GM19452 (cell line): ENCODE data around the gene SET.
"Not testable (repeated sequence)": the region's sequence is repeated elsewhere in the genome, so short reads cannot be mapped to it uniquely, and the experiment has no call there.

Experiments used
- ATAC-seq: cut with Tn5 transposase; IDR thresholded peaks from one replicate; pipeline ENCODE4 v1.9.1; 2021; ENCODE audit not compliant: unreplicated experiment

The SET gene

DNA sequence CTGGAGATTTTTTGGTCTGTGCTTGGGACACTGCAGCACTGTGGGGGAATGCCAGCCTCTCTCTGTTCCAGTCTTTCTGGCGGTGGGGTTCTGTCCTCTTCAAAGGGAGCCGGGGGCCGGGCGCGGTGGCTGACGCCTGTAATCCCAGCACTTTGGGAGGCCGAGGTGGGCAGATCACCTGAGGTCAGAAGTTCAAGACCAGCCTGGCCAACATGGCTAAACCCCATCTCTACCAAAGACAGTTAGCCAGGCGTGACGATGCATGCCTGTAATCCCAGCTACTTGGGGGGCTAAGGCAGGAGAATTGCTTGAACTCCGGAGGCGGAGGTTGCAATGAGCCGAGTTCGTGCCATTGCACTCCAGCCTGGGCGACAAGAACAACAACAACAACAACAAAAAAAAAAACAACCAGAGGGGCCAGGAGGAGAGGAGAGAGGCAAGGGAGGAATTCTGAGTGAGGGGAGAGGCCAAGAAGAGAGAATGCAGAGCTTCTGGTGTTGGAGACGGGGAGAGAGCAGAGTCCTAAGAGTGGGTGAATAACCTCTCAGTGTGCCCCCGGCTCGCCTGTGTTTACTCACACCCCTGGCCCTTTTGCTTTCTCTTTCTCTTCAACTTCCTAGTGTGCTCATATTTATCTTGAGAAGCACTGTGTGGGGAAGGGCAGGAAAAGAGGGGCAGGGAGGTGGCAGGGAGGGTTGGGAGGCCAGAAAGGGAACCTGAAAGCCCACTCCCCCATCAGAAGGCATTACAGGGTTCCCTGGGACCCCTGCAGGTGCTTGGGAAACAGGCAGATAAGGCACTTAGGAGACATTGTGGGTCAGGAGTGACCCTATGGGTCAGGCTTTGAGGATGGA, 3.2 kb upstream of the SET start:
- ATAC-seq = no peak

DNA sequence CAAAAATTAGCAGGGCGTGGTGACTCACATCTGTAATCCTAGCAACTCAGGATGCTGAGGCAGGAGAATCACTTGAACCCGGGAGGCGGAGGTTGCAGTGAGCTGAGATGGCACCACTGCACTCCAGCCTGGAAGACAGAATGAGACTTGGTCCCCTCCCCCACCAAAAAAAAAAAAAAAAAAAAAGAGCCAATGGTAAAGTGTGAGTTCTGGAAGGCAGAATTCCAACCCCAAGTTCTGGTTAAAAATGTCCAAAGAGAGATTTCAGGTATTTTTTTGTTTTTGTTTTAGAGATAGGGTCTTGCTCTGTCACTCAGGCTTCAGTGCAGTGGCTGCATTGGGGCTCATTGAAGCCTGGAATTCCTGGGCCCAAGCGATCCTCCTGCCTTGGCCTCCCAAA, 1.6 kb upstream of the SET start:
- no peak for ATAC-seq

DNA sequence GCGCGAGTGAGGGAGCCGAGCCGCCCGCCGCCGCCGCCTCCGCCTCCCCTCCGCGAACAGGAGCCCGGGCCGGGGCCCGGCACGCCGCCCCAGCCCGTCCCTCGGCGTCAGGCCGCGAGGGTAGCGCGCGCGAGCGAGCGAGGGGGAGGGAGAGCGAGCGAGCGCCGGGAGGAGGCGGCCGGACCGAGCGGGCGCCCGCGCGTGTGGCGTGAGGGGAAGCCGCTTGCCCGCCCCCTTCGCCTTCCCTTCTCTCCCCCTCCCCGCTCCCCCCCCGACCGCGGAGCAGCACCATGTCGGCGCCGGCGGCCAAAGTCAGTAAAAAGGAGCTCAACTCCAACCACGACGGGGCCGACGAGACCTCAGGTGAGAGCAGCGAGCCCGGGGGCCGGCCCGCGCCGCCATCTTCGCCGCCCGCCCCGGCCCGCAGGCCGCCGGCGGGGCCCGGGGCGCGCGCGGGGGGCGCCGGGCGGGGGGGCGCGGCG, 312 bp downstream of the SET start:
- peak; percentile 18 for ATAC-seq

DNA sequence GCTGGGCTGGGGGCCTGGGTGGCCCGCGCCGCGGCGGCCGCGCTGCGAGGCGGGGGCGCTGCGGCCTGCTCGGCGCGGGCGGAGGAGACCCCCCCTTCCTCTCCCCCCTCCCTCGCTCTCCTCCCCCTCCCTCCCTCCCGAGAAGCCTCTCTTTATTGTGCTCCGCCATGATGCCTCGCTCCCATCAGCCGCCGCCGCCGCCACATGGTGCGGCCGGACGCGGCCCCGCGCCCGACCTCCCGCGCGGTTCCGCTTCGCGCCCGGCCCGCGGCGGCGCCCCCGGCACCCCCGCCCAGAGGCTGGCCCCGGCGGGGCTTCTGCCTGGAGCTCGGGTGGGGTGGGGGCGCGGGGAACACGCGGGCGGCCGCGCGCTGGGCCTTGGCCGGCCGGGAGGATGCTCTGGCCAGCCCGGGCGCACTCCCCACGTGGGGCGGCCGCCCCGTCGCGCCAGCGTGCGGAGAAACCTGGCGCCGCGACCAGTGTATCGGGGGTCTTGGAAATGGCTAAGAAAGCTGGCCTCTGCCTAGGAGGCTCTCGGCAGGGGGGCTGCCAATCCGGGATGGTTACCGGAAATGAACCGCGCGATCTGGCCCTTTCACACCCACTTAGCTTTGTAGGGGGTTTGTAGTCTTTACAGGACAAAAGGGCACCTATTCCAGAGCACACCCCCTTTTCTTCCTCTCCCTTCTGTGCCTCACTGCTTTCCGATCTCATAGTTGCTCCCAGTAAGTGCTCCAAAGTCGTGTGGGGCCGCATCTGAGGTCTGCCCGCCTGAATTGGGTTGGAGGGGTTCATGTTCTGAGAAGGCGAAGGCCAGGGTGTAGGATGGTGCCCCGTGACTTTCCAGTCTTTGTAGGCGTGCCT, 1.0 kb downstream of the SET start:
- no peak for ATAC-seq

DNA sequence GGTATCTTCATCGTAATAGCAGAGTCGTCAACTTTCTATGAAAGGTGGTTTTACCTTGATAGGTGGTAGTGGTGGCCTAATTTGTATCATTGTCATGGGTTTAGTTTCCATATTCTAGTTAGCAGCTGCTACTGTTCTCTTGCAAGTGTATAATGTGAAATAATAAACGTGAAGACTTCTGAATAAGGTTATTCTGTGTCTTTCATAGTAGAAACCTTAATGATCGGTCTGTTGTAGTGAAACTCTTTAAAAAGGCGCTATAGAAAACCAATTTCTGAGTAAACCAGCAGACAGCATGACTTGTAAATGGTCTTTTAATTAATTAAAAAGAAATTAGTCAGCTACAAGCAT, 1.6 kb downstream of the SET start:
- ATAC-seq = no peak

DNA sequence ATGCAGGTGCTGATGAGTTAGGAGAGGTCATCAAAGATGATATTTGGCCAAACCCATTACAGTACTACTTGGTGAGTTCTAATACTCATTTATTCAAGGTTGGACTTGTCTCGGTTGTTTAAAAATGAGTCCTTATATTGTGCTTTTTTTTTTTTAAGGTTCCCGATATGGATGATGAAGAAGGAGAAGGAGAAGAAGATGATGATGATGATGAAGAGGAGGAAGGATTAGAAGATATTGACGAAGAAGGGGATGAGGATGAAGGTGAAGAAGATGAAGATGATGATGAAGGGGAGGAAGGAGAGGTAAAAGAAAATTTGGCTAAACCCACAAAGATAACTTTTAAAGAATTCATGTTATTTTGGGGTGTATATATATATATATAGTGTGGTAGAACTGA, 4.7 kb downstream of the SET start:
- ATAC-seq = not testable (repeated sequence)

DNA sequence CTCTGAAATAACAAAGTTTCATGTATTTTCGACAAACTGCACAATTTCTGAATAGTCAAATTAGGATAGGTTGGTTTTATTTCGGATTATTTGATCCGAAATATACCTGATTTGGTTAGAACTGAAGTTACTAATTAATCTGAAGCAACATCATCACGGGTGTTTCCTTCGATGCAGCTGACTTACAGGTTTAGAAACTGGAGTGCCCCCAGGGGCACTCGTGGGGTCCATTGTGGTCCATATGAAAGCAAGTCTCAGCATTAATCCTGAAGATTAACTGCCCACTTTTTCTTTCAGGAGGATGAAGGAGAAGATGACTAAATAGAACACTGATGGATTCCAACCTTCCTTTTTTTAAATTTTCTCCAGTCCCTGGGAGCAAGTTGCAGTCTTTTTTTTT, 5.3 kb downstream of the SET start:
- no peak for ATAC-seq

DNA sequence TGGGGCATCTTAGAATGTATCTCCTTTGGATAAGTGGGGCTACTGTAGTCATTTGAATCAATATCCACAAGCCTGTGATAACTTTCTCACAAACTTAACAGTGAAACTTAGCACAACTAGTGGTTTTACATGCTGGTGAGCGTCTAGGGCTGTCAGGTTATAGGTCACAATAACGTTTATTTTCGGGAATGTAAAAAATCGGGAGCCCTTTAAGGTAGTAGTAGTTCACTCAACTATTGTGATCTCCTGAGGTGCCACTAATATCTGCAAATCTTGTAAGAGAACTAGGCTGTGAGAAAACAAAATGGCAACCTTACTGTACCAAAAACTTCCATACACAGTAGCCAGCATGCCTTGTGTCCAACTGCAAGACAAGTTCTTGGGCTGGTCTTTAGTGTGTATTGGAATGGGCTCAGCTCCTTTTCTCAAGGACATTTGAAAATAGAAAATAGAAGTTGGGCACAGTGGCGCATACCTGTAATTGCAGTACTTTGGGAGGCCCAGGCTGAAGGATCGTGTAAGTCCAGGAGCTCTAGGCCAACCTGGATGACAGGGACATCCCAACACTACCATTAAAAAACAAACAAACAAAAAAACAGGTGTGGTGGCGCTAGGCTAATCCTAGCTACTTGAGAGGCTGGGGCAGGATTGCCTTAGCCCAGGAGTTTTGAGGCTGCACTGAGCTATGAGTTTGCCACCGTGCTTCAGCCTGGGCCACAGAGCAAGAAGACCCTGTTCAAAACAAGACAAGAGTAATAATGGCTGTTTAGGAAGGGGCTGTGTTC, 8.1 kb downstream of the SET start:
- no peak for ATAC-seq

DNA sequence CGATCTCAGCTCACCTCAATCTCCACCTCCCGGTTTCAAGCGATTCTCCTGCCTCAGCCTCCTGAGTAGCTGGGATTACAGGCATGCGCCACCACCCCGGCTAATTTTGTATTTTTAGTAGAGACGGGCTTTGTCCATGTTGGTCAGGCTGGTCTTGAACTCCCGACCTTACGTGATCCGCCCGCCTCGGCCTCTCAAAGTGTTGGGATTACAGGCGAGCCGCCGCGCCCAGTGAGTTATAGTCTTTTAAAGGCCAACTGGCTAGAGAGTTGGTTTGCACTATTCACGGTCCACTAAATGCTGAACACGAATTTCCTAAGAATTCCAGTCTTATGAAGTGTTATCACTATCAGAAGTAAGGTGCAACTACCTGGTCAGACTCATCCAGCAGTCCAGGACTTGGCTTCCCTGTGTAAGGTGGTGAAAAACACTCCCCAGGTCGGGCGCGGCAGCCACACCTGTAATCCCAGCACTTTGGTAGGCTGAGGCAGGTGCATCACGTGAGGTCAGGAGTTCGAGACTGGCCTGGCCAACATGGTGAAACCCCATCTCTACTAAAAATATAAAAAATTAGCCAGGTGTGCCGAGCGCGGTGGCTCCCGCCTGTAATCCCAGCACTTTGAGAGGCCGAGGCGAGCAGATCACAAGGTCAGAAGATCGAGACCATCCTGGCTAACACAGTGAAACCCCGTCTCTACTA, 10.2 kb downstream of the SET start:
- ATAC-seq = not testable (repeated sequence)

DNA sequence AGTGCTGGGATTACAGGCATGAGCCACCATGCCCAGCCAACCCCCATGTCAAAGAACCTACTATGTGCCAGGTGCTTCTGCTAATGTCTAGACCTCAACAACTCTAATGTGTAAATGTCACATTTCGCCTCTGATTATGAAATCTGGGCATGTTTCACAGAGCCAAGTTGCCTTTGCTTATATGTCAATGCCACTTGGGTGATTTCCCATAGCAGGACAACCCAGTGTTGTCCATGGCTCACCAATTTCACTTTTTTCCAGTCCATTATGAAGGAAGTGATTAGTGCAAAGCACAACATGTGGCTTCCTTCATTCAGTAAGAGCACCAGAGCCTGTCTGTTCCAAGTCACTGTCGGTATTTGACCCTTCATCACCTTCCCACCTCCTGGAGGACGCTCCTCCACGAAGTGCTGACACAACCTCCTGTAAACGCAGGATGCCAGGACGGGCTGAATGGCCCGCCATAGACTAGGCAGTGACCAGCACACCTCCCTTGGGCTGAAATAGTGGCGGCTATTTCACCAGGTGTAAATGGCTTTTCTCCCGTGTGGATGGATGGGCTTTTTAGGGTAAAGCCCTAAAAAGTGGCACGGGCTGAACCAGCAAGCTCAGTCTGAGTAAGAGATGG, 12.3 kb downstream of the SET start:
- no peak for ATAC-seq

DNA sequence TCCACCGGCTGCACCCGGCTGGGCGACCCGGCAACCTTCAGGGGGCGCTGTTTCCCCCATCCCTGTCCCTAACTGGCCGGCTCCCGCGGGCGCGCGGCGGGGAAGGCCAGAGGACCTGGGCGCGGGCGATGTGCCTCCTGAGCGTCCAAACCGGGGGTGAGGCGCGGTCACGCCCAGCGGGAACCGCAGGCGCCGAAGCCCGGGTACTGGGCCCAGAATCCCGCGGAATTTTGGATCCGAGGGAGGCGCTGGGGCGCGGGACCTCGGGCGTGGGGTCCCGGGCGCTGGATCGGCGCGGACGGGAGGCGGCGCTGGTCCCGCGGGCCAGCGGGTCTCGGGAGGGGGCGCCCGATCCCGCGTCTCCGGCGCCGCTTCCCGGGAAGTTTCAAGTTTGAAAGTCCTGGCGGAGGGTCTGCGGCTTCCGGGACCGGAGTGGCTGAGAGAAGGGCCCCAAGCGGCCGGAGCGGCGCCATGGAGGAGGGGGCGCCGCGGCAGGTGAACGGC, 13.5 kb downstream of the SET start, which contains the start of gene PKN3:
PKN3 (plus strand) TSS at position 59 of the 504 bp plus-strand sequence; CDS start at position 472, 413 bp downstream.
- peak; percentile 77 for ATAC-seq

DNA sequence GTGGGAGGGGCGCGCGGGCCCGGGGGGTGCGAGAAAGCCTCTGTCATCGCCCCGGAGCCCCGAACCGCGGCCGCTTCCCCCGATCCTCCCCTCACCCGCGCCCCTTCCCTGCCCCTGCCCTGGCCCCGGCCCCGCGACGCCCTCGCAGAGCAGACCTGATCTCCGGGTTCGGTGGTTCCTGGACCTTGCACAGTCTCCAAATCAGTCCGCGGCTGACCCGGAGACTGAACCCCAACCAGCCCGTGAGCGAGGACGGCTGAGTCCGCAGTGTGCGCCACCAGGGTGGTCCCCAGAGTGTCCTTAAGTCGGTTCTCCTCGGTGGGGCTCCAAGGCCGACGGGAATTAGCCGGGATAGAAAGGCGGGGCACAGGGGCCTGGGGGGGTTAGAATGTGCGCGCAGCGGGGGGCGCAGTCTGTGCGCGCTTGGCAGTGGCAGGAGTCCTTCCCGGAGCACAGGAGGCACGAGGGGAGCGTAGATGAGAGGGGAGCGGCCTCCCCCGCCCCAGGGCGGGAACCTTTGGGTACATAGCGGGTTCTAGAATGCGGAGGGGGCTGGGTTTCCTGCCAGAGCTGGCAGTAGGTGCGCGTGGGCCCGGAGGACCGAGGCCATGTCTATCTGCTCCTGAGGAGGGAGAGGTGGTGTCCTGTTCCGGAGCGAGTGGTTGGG, 14.1 kb downstream of the SET start:
- ATAC-seq = peak; percentile 25

DNA sequence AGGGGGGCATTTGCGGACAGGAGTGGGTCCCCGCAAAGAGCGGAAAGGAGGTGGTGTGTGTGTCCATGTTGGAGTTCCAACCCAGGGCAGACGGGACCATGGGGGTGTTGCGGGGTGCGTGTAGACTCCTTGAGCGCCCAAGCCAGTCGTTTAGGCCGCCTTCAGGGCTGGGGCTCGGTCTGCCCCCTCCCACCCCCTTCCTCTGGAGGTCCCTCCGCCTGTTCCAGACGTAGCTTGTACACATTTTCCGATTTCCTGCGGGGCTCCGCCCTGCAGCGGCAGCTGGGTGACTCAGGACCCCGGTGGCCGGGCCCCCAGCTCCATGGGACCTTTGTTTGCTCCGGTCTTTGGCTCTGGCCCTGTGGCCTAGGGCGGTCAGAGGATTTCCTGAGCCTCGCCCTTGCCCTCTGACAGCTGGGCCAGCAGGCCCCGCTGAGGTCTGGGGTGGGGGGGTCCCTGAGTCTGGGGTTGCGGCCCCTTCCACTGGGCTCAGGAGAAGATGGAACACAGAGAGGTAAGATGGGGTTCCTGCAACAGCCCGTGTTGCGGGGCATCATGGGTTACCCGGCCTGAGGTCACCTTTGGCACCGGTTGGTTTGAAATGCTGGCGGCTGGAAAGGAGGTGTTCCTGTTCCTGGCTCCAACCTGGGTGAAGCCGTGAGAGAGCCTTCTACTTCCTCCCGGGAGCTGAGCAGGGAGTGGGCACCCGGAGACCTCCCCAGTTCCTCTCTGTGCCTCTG, 14.8 kb downstream of the SET start:
- no peak for ATAC-seq

DNA sequence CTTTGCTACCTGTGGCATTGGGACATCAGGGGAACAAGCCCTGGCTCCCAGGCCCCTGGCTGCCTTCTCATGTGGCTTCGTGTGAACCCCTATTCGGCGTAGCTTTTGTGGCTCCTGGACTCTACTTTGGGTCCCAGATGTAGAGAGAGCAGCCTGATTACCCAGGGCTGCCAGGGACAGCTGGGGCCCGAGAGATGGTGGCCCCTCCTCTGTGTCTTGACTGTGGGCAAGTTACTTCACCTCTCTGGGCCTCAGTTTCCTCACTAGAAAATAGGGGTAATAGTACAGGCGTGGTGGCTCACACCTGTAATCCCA, 15.3 kb downstream of the SET start:
- no peak for ATAC-seq

DNA sequence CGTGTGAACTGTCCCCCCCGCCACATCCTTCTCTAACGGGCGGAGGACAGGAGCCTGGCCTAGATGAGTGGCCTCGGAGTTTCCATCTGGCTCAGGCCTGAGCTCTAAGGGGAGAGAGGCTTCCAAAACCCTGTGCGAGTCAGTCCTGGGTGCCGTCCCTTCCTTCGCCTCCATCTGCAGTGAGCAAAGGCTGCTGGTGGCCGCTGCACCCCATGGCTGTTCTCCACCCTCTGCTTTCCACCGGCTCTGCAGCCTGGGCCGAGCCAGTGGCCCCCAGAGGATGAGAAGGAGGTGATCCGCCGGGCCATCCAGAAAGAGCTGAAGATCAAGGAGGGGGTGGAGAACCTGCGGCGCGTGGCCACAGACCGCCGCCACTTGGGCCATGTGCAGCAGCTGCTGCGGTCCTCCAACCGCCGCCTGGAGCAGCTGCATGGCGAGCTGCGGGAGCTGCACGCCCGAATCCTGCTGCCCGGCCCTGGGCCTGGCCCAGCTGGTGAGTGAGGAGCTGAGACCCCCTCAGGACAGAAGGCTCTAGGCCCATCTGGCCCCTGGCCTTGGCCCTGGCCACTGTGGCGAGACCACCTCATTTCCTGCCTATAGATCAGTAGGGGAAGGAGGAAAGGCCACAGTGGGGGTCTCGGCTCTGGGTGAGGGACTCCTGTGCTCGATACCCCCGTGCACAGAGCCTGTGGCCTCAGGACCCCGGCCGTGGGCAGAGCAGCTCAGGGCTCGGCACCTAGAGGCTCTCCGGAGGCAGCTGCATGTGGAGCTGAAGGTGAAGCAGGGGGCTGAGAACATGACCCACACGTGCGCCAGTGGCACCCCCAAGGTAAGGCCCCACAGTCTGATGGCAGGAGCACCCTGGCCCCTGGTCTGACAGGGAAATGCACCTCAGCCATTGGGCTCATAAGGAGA, 16.3 kb downstream of the SET start:
- ATAC-seq = no peak

DNA sequence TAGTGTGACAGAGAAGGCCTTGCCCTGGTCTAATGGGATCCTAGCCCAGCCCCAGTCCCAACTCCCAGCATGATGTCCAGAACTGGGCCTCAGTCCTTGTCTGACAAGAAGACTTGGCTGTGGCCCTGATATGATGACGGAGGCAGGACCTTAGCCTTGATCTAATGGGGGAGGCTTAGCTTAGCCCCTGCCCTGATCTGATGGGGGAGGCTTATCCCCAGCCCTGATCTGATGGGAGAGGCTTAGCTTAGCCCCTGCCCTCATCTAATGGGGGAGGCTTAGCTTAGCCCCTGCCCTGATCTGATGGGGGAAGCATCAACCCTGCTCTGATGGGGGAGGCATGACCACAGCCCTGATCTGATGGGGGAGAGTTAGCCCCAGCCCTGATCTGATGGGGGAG, 17.0 kb downstream of the SET start:
- no peak for ATAC-seq

DNA sequence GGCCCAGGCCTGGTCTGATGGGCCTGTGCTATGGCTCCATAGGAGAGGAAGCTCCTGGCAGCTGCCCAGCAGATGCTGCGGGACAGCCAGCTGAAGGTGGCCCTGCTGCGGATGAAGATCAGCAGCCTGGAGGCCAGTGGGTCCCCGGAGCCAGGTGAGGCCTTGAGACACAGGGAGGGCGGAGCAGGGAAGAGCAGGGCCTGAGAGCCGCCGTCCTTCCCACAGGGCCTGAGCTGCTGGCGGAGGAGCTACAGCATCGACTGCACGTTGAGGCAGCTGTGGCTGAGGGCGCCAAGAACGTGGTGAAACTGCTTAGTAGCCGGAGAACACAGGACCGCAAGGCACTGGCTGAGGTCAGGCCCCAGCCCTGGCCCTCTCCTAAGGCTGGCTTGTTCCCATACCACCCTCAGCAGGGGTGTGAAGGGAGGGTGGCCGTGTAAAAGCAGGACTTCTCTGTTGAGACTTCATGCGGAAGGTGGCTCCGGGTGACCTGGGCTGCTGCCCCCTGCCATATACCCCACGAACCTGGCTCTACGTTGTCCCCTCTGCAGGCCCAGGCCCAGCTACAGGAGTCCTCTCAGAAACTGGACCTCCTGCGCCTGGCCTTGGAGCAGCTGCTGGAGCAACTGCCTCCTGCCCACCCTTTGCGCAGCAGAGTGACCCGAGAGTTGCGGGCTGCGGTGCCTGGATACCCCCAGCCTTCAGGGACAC, 17.8 kb downstream of the SET start:
- ATAC-seq = no peak
